Endothelial cell of umbilical vein (primary cell): ENCODE results near the gene GATD1.

ENCODE experiments used
- CTCF ChIP-seq, 2 donors: IDR thresholded peaks; 1 replicate in 1 of 2; 2 replicates in 1 of 2; pipeline ENCODE4 v1.5.1; 2011; ENCODE audit warnings: low read length in 2 of 2, mild to moderate bottlenecking in 2 of 2, moderate library complexity in 2 of 2, control low read depth in 1 of 2, inconsistent platforms in 1 of 2, low read depth in 1 of 2; ENCODE audit not compliant: insufficient read depth in 1 of 2; ENCODE audit errors: extremely low read depth in 1 of 2
- EZH2 ChIP-seq: IDR thresholded peaks from 2 replicates; pipeline ENCODE4 v1.6.1; 2012; ENCODE audit warnings: borderline replicate concordance, low read depth, mild to moderate bottlenecking, moderate library complexity, low read length, inconsistent platforms; ENCODE audit not compliant: severe bottlenecking
- FOS ChIP-seq: IDR thresholded peaks from 2 replicates; pipeline ENCODE4 v1.6.1; 2011; ENCODE audit warnings: mild to moderate bottlenecking, low read length, moderate library complexity, borderline replicate concordance; ENCODE audit not compliant: insufficient read depth
- GATA2 ChIP-seq: IDR thresholded peaks from 2 replicates; pipeline ENCODE4 v1.7.0; 2011; ENCODE audit warnings: low read depth, mild to moderate bottlenecking, moderate library complexity, mixed read lengths, low read length; ENCODE audit not compliant: insufficient read length, insufficient read depth
- MAX ChIP-seq: IDR thresholded peaks from 2 replicates; pipeline ENCODE4 v1.6.1; 2011; ENCODE audit not compliant: insufficient read depth, insufficient read length
- MYC ChIP-seq: IDR thresholded peaks from one replicate; pipeline ENCODE4 v1.6.1; 2011; ENCODE audit warnings: mild to moderate bottlenecking, low read depth, low read length
- POLR2A ChIP-seq: IDR thresholded peaks from 2 replicates; pipeline ENCODE4 v1.6.1; 2012; ENCODE audit warnings: low read depth, mild to moderate bottlenecking, control low read depth, low read length
- POLR2AphosphoS5 ChIP-seq: IDR thresholded peaks from 2 replicates; pipeline ENCODE4 v1.6.1; 2012; ENCODE audit warnings: low read depth, mild to moderate bottlenecking, control low read depth, low read length, moderate library complexity; ENCODE audit not compliant: insufficient read depth

GRCh38 chr11:788009-788640 is 10.8 kb upstream of the GATD1 start:
- TF ChIP-seq POLR2A (no peak), POLR2AphosphoS5 (no peak), CTCF (IDR thresholded peaks at IDR 0.05; ENCODE audit: extremely low read depth in 1 of 2, insufficient read depth in 1 of 2, low read depth in 1 of 2, low read length in 2 of 2) (peak in 1 of 2 donors; percentile 23), MYC (no peak), EZH2 (no peak), MAX (no peak), FOS (no peak), GATA2 (no peak)
